K562 (cell line): Measurements from ENCODE around the gene ACER2. TPM values are rescaled to one million over a fixed set of nuclear protein-coding genes. Genes with fewer than 3 reads are reported as not detected.

Experiments
- ATAC-seq: fragments of 200-7000 bp; cut with Tn5 transposase; 3 replicates; pipeline ENCODE4 v1.9.1; 2020; ENCODE audit warnings: moderate library complexity
- BruUV-seq: library from RNA; stranded (reverse); fragments of 400-500 nt; replicated peaks from 2 replicates; lab custom pipeline; 2021; lab: Mats Ljungman, UMichigan
- CTCF ChIA-PET: fragments of 300-600 bp; formaldehyde crosslinking; extraction: SDS; loops from one replicate; lab custom pipeline; 2021; ENCODE audit warnings: low intra/inter-chr PET ratio; lab: Yijun Ruan, JAX
- POLR2A ChIA-PET: fragments of 300-600, 350-650 bp; sonication (Branson Sonifier 250); formaldehyde crosslinking; extraction: SDS; loops from one replicate; lab custom pipeline; 2021; ENCODE audit warnings: antibody characterized with exemption, inconsistent platforms; lab: Yijun Ruan, JAX
- DNase-seq, 4 experiments: peaks; one replicate each; pipeline versions ENCODE4 v3.0.0 to v3.0.0-alpha.2; 2011 to 2018; ENCODE audit warnings: low spot score in 3 of 4, mixed read lengths in 3 of 4; ENCODE audit errors: extremely low read depth in 1 of 4
- FAIRE-seq: peaks from 2 replicates; lab custom pipeline; 2011; peaks lifted over from hg19 to GRCh38; lab: Jason Lieb, UNC
- H2AFZ ChIP-seq: 2 replicates; pipeline ENCODE4 v1.6.0; 2011; ENCODE audit warnings: low read depth, low read length, control low read depth, inconsistent platforms
- H3K27ac ChIP-seq: fragments of 200-600 bp; 3 replicates; pipeline ENCODE4 v1.8.0; 2011; ENCODE audit warnings: low read depth, mild to moderate bottlenecking, control low read depth, inconsistent platforms, low read length, moderate library complexity, mixed read lengths; ENCODE audit errors: extremely low read depth
- H3K27me3 ChIP-seq, 2 experiments: fragments of 300-600 bp in 1 of 2; 2 replicates in 1 of 2; 3 replicates in 1 of 2; pipeline versions ENCODE4 v1.6.0 to v1.8.0; 2011; ENCODE audit warnings: inconsistent platforms in 2 of 2, low read length in 2 of 2, mild to moderate bottlenecking in 1 of 2, mixed read lengths in 1 of 2, moderate library complexity in 1 of 2; ENCODE audit not compliant: control insufficient read depth in 2 of 2, insufficient read depth in 2 of 2
- H3K36me3 ChIP-seq: fragments of 300-600 bp; 3 replicates; pipeline ENCODE4 v1.8.0; 2011; ENCODE audit warnings: mild to moderate bottlenecking, low read length, inconsistent platforms; ENCODE audit not compliant: control insufficient read depth, insufficient read depth
- H3K4me1 ChIP-seq, 2 experiments: fragments of 200-600 bp in 1 of 2; replicated peaks in 1 of 2; 2 replicates in 1 of 2; 3 replicates in 1 of 2; pipeline versions ENCODE4 v1.5.1 to v1.8.0; 2011; ENCODE audit warnings: inconsistent platforms in 2 of 2, low read length in 2 of 2, mild to moderate bottlenecking in 1 of 2, mixed read lengths in 1 of 2, moderate library complexity in 1 of 2; ENCODE audit not compliant: control insufficient read depth in 2 of 2, insufficient read depth in 2 of 2
- H3K4me2 ChIP-seq: 2 replicates; pipeline ENCODE4 v1.6.1; 2011; ENCODE audit warnings: low read length, control low read depth, inconsistent platforms, mixed read lengths; ENCODE audit not compliant: insufficient read depth
- H3K4me3 ChIP-seq: fragments of 200-600 bp; sonication (generic), shearing (Covaris generic); 2 replicates; pipeline ENCODE4 v1.5.1; 2016; ENCODE audit warnings: control low read depth, inconsistent platforms
- H3K79me2 ChIP-seq: fragments of 200-600 bp; 3 replicates; pipeline ENCODE4 v1.8.0; 2011; ENCODE audit warnings: low read length, inconsistent platforms; ENCODE audit not compliant: control insufficient read depth, insufficient read depth
- H3K9ac ChIP-seq, 2 experiments: 2 replicates each; pipeline versions ENCODE4 v1.6.0 to v1.6.1; 2011; ENCODE audit warnings: low read depth in 2 of 2, low read length in 2 of 2, control low read depth in 1 of 2, inconsistent platforms in 1 of 2, mild to moderate bottlenecking in 1 of 2, mixed read lengths in 1 of 2; ENCODE audit not compliant: insufficient read depth in 1 of 2
- H3K9me1 ChIP-seq: one replicate; pipeline ENCODE4 v1.6.0; 2011; ENCODE audit warnings: inconsistent platforms, mild to moderate bottlenecking, low read length, moderate library complexity; ENCODE audit not compliant: control insufficient read depth, insufficient read depth
- H3K9me3 ChIP-seq: replicated peaks from 2 replicates; pipeline ENCODE4 v1.5.1; 2011; ENCODE audit warnings: low read depth, low read length, inconsistent platforms; ENCODE audit not compliant: control insufficient read depth, insufficient read depth
- H4K20me1 ChIP-seq: replicated peaks from 2 replicates; pipeline ENCODE4 v1.6.1; 2011; ENCODE audit warnings: low read length, inconsistent platforms, mixed read lengths; ENCODE audit not compliant: control insufficient read depth, insufficient read depth
- ETS1 ChIP-seq: conservative IDR thresholded peaks from 2 replicates; pipeline ENCODE4 v1.6.1; 2011; ENCODE audit warnings: low read depth, mild to moderate bottlenecking, low read length; ENCODE audit not compliant: control insufficient read depth
- NFRKB ChIP-seq: fragments of 450-650 bp; IDR thresholded peaks from 2 replicates; pipeline ENCODE4 v1.6.1; 2016; ENCODE audit warnings: low read depth
- NR4A1 ChIP-seq, 2 experiments: fragments of 250-450 bp in 1 of 2; fragments of 450-650 bp in 1 of 2; sonication (Bioruptor Pico) in 1 of 2; IDR thresholded peaks; 2 replicates each; pipeline versions ENCODE4 v1.4.0 to v1.6.1; 2016 to 2020; ENCODE audit warnings: mild to moderate bottlenecking in 2 of 2, missing compliant biosample characterization in 1 of 2, missing genetic modification characterization in 1 of 2, moderate library complexity in 1 of 2
- PHF21A ChIP-seq: fragments of 450-650 bp; IDR thresholded peaks from 2 replicates; pipeline ENCODE4 v1.6.1; 2017; ENCODE audit warnings: low read depth, borderline replicate concordance
- TRIM24 ChIP-seq, 2 experiments: fragments of 450-650 bp; IDR thresholded peaks; 2 replicates each; pipeline ENCODE4 v1.6.1; 2016
- ZFP36 ChIP-seq: fragments of 150-350 bp; IDR thresholded peaks from 2 replicates; pipeline ENCODE4 v1.6.1; 2018; ENCODE audit warnings: low read length, low read depth; ENCODE audit not compliant: partially characterized antibody
- ZNF239 ChIP-seq: fragments of 250-450 bp; sonication (Bioruptor Pico); IDR thresholded peaks from 2 replicates; pipeline ENCODE4 v1.4.0; 2020; ENCODE audit warnings: mild to moderate bottlenecking
- ZNF764 ChIP-seq: fragments of 250-450 bp; sonication (Bioruptor Pico); IDR thresholded peaks from 2 replicates; pipeline ENCODE4 v1.4.0; 2020; ENCODE audit warnings: low read depth, mild to moderate bottlenecking, moderate library complexity
- WGBS: fragments of 100-300 bp; shearing (Covaris generic); methylation state at CpG from one replicate; pipeline ENCODE4 v1.1.6; 2016; ENCODE audit warnings: low coverage, mixed read lengths; ENCODE audit not compliant: insufficient coverage; ENCODE audit errors: missing lambda C conversion rate; 5-methylcytosine and 5-hydroxymethylcytosine counted together
- in situ Hi-C: fragments of 300-500 bp; cut with MboI; formaldehyde crosslinking; loops from 4 replicates; pipeline ENCODE4 v1.15.0; 2018; ENCODE audit warnings: inconsistent platforms, mixed read lengths
- intact Hi-C: fragments of 100-400 bp; cut with micrococcal nuclease; formaldehyde crosslinking; loops from 2 replicates; pipeline ENCODE4 v1.14.2; 2022
- polyA plus RNA-seq, 8 experiments: library from polyadenylated mRNA; depleted of rRNA in 4 of 8; stranded (reverse) in 5 of 8; unstranded in 3 of 8; fragments of >200 nt; fragmentation: Nextera tagmentation in 2 of 8; fragmentation: Illumina TruSeq in 1 of 8; extraction: Ambion mirVana in 2 of 8; extraction: Trizol in 1 of 8; gene quantifications; 2 replicates each; pipeline versions ENCODE4 v1.2.1 to v1.2.3, GENCODE V29; 2011 to 2014; ENCODE audit warnings: inconsistent platforms in 1 of 8, missing spikeins in 1 of 8
- total RNA-seq, 7 experiments: library from RNA; depleted of rRNA in 6 of 7; stranded (reverse); fragments of >200 nt in 6 of 7; fragmentation: Illumina TruSeq in 2 of 7; extraction: Trizol in 2 of 7; gene quantifications; 2 replicates each; pipeline versions ENCODE4 v1.2.1 to v1.2.3, GENCODE V29; 2011 to 2021; ENCODE audit warnings: low replicate concordance in 1 of 7
- TF ChIP-seq, protein P1 (sequence below): fragments of 450-650 bp; formaldehyde crosslinking; IDR thresholded peaks from 2 replicates; pipeline ENCODE4 v1.4.0; 2020; ENCODE audit warnings: mild to moderate bottlenecking, moderate library complexity
- TF ChIP-seq, protein P2 (sequence below), 2 experiments: IDR thresholded peaks; 2 replicates each; pipeline ENCODE4 v1.6.1; 2011; ENCODE audit warnings: borderline replicate concordance in 1 of 2, control low read depth in 1 of 2, low read depth in 1 of 2, low read length in 1 of 2, mild to moderate bottlenecking in 1 of 2, mixed read lengths in 1 of 2, moderate library complexity in 1 of 2; ENCODE audit not compliant: insufficient read depth in 1 of 2, insufficient read length in 1 of 2, poor library complexity in 1 of 2, severe bottlenecking in 1 of 2; ENCODE audit errors: extremely low read depth in 1 of 2
- TF ChIP-seq, protein P3 (sequence below): sonication (generic); formaldehyde crosslinking; IDR thresholded peaks from 2 replicates; pipeline ENCODE4 v1.8.1; 2023; ENCODE audit warnings: mild to moderate bottlenecking, missing genetic modification reagents

Gene ACER2
- total and polyA plus RNA-seq, 9 of the 15 experiments (the other 6 are each of a cell fraction or from before 2014, with no cell fraction given) = 0.17 to 4.6 (median 3.0) TPM

DNA sequence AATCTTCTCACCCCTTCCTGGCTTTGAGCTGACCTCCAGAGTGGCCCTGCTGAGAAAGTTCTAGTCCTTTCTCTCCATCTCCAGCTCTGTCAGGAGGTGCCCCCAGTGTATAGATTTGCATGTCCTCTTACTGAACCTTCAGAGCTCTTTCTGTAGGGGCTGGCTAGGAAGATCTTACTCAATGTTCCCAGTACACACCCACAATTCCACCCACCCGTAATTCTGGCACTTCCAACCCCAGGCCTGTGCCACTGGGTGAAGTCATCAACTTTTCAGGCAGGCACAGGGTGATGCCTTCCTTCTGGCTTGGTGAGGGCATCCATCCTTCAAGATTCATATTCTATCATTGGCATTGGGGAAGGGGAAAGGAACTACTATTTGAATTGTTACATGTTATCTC lies 75.9 kb downstream of the ACER2 start:
- in situ Hi-C loops = loop anchor here (10.0 kb wide), 1 partner anchor 440 kb away; no protein-coding TSS in a partner anchor
- H3K27me3 ChIP-seq = no peaks in the 10 kb centered on the region
- intact Hi-C loops = no loop called here
- H3K4me2 ChIP-seq = no peak overlapping the region
- CTCF ChIA-PET = no interaction called here
- ATAC-seq (no peak), FAIRE-seq (no peak), DNase-seq (no peak)
- POLR2A ChIA-PET = interaction anchor here (0.7 kb wide), 1 partner anchor 24 kb away, joined by 3 read pairs; no protein-coding TSS in a partner anchor
- H4K20me1 ChIP-seq = no peaks in the 10 kb centered on the region
- H3K9ac ChIP-seq = no peak overlapping the region
- H3K79me2 ChIP-seq = no peaks in the 10 kb centered on the region
- H3K4me3 ChIP-seq = no peak overlapping the region
- H2AFZ ChIP-seq = no peak overlapping the region
- H3K36me3 ChIP-seq = no peaks in the 10 kb centered on the region
- no peaks in the 10 kb centered on the region for H3K4me1 ChIP-seq
- H3K9me3 ChIP-seq = no peaks in the 10 kb centered on the region
- no TSS peak for BruUV-seq
- no peak overlapping the region for H3K27ac ChIP-seq
- WGBS = 0% methylated on average over 1 of the region's 1 CpG
- H3K9me1 ChIP-seq = no peaks in the 10 kb centered on the region
- TF ChIP-seq, protein P1, sequence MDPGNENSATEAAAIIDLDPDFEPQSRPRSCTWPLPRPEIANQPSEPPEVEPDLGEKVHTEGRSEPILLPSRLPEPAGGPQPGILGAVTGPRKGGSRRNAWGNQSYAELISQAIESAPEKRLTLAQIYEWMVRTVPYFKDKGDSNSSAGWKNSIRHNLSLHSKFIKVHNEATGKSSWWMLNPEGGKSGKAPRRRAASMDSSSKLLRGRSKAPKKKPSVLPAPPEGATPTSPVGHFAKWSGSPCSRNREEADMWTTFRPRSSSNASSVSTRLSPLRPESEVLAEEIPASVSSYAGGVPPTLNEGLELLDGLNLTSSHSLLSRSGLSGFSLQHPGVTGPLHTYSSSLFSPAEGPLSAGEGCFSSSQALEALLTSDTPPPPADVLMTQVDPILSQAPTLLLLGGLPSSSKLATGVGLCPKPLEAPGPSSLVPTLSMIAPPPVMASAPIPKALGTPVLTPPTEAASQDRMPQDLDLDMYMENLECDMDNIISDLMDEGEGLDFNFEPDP (CRISPR knock-in tag) = no peak
- TF ChIP-seq ETS1 = no peak
- TF ChIP-seq ZNF764 (CRISPR knock-in tag) = no peak
- TF ChIP-seq PHF21A = no peak
- TF ChIP-seq NFRKB = no peak
- TF ChIP-seq, protein P2, sequence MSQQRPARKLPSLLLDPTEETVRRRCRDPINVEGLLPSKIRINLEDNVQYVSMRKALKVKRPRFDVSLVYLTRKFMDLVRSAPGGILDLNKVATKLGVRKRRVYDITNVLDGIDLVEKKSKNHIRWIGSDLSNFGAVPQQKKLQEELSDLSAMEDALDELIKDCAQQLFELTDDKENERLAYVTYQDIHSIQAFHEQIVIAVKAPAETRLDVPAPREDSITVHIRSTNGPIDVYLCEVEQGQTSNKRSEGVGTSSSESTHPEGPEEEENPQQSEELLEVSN (IDR thresholded peaks at IDR 0.05; ENCODE audit: borderline replicate concordance in 1 of 2, extremely low read depth in 1 of 2, insufficient read depth in 1 of 2, insufficient read length in 1 of 2, low read depth in 1 of 2, low read length in 1 of 2, poor library complexity in 1 of 2, severe bottlenecking in 1 of 2) = no peak
- no peak for TF ChIP-seq ZNF239 (CRISPR knock-in tag)
- TF ChIP-seq NR4A1 (CRISPR knock-in tag; IDR thresholded peaks at IDR 0.05) = no peak
- no peak for TF ChIP-seq NR4A1 (tag; IDR thresholded peaks at IDR 0.05)
- no peak for TF ChIP-seq TRIM24 (IDR thresholded peaks at IDR 0.05)
- TF ChIP-seq, protein P3, sequence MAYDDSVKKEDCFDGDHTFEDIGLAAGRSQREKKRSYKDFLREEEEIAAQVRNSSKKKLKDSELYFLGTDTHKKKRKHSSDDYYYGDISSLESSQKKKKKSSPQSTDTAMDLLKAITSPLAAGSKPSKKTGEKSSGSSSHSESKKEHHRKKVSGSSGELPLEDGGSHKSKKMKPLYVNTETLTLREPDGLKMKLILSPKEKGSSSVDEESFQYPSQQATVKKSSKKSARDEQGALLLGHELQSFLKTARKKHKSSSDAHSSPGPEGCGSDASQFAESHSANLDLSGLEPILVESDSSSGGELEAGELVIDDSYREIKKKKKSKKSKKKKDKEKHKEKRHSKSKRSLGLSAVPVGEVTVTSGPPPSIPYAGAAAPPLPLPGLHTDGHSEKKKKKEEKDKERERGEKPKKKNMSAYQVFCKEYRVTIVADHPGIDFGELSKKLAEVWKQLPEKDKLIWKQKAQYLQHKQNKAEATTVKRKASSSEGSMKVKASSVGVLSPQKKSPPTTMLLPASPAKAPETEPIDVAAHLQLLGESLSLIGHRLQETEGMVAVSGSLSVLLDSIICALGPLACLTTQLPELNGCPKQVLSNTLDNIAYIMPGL = no peak
- no peak for TF ChIP-seq ZFP36
